K562 (cell line): ENCODE data around the gene FGF12.

ENCODE experiments used
- PHF20 ChIP-seq: fragments of 450-650 bp; IDR thresholded peaks from 2 replicates; pipeline ENCODE4 v1.6.1; 2018; ENCODE audit not compliant: partially characterized antibody
- RERE ChIP-seq: sonication (generic); formaldehyde crosslinking; IDR thresholded peaks from 2 replicates; pipeline ENCODE4 v1.8.0; 2023; ENCODE audit warnings: missing genetic modification reagents, mild to moderate bottlenecking, borderline replicate concordance
- ZNF699 ChIP-seq: fragments of 250-450 bp; sonication (Bioruptor Pico); IDR thresholded peaks from 2 replicates; pipeline ENCODE4 v1.8.0; 2021; ENCODE audit warnings: mild to moderate bottlenecking, moderate library complexity; ENCODE audit not compliant: insufficient replicate concordance
- TF ChIP-seq, protein P1 (sequence below), 3 experiments: IDR thresholded peaks in 2 of 3; conservative IDR thresholded peaks in 1 of 3; 2 replicates each; pipeline ENCODE4 v1.5.1; 2011 to 2012; ENCODE audit warnings: low read length in 3 of 3, mild to moderate bottlenecking in 3 of 3, control low read depth in 2 of 3, improper control_type of control experiment in 1 of 3, inconsistent platforms in 1 of 3, low read depth in 1 of 3, mixed read lengths in 1 of 3, moderate library complexity in 1 of 3; ENCODE audit not compliant: insufficient read depth in 2 of 3

DNA sequence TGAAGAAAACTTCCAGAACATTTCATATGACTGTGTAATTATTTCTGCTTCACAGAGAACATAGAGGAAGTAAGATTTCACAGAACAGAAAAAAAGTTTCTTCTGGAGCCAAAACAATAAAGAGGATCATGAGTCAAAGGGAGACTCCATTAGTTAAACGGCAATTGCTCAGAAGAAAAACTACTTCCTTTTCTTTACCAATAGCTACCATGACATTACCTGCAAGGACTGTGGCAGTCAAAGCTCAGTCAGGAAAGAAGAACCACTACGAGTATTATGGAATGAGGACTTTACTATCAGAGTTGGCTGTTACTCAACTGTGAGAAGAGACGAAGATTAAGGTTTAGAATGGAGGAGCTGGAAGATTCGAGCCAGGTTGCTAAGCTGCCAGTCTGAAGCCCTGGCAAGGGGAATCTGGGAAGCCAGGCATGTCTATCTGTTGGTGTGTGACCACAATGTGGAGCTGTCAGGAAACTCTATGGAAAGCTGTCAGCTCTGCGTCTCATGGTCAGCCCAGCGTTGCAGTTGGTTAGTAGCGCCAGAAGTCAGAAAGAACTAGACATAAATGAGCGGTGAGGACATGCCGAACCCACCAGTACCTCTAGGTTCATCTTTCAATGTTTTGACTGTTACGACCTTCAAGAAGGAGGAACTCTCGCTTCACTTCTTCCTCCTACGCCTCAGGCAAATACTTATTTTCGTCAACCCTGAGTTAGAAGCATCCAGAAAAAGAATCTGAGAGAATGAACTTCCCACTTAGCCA is 604.3 kb downstream of the FGF12 start:
- no peak for TF ChIP-seq PHF20
- TF ChIP-seq, protein P1, sequence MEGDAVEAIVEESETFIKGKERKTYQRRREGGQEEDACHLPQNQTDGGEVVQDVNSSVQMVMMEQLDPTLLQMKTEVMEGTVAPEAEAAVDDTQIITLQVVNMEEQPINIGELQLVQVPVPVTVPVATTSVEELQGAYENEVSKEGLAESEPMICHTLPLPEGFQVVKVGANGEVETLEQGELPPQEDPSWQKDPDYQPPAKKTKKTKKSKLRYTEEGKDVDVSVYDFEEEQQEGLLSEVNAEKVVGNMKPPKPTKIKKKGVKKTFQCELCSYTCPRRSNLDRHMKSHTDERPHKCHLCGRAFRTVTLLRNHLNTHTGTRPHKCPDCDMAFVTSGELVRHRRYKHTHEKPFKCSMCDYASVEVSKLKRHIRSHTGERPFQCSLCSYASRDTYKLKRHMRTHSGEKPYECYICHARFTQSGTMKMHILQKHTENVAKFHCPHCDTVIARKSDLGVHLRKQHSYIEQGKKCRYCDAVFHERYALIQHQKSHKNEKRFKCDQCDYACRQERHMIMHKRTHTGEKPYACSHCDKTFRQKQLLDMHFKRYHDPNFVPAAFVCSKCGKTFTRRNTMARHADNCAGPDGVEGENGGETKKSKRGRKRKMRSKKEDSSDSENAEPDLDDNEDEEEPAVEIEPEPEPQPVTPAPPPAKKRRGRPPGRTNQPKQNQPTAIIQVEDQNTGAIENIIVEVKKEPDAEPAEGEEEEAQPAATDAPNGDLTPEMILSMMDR (IDR thresholded peaks at IDR 0.05 in 2 of 3, conservative IDR thresholded peaks at IDR 0.05 in 1 of 3; ENCODE audit: insufficient read depth in 2 of 3, low read depth in 1 of 3, low read length in 3 of 3): no peak
- no peak for TF ChIP-seq ZNF699 (CRISPR knock-in tag)
- no peak for TF ChIP-seq RERE (CRISPR knock-in tag)
